GM18505 (cell line): Measurements from ENCODE around the gene ZFHX3.

ENCODE experiments used
- ATAC-seq: cut with Tn5 transposase; IDR thresholded peaks from one replicate; pipeline ENCODE4 v1.9.1; 2021; ENCODE audit not compliant: unreplicated experiment
- POLR2A ChIP-seq: IDR thresholded peaks from 4 replicates; pipeline ENCODE4 v1.6.1; 2011; ENCODE audit warnings: borderline replicate concordance; ENCODE audit not compliant: insufficient read depth, insufficient read length; ENCODE audit errors: extremely low read depth

Gene ZFHX3

DNA sequence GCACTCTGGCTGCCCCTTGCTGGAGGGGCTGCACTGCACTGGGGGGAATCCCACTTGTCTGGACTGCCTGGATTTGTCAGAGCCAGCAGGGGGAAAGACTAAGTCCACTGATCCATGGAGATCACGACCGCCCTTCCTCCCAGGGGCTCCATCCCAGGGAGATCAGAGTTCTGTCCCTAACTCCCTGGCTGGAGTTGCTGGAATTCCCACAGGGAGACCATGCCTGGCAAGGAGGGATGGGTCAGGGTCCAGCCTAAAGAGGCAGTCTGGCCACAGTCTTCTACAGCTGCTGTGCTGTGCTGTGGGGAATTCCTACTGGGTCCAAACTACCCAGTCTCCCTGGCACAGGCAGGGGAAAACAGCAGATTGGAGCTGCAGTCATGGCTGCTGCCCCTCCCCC, 311.9 kb downstream of the ZFHX3 start:
- ATAC-seq, result no peak
- TF ChIP-seq POLR2A, result no peak
